ENCODE measurements around the gene TMEM178B. TPM values are rescaled to one million over a fixed set of nuclear protein-coding genes. Genes with fewer than 3 reads are reported as not detected.

The TMEM178B gene
- total RNA-seq, 4 donors from 2014 or later = 0.15 to 1.2 (median 0.58) TPM

GRCh38 chr7:141408440-141408839 is 334.6 kb downstream of the TMEM178B start:
- DNase-seq (ENCODE audit: low spot score in 2 of 2) = peak in 1 of 2 donors; percentile 14
- TF ChIP-seq POLR2A (IDR thresholded peaks at IDR 0.05) (no peak), CTCF (IDR thresholded peaks at IDR 0.05) (no peak)
- 45 to 51% methylated on average over 3 of the region's 3 CpGs for WGBS, 2 donors
- no peak overlapping the region for H3K4me3 ChIP-seq (ENCODE audit: low read depth, poor library complexity, severe bottlenecking)
- intact Hi-C loops (cut with DNase I; ENCODE audit: low total_unique reads) = no loop called here

GRCh38 chr7:141409219-141409618 is 335.4 kb downstream of the TMEM178B start:
- no peak for DNase-seq (ENCODE audit: low spot score in 2 of 2)
- no peak overlapping the region for H3K4me3 ChIP-seq (ENCODE audit: low read depth, poor library complexity, severe bottlenecking)
- 71 to 77% methylated on average over 1 of the region's 1 CpG for WGBS, 2 donors
- TF ChIP-seq POLR2A (IDR thresholded peaks at IDR 0.05) = no peak
- TF ChIP-seq CTCF (IDR thresholded peaks at IDR 0.05) = no peak
- intact Hi-C loops (cut with DNase I; ENCODE audit: low total_unique reads) = no loop called here

- peak in 1 of 2 donors; percentile 53 for DNase-seq (ENCODE audit: low spot score in 2 of 2)
- 20 to 22% methylated on average over 10 of the region's 10 CpGs for WGBS, 2 donors
- intact Hi-C loops (cut with DNase I; ENCODE audit: low total_unique reads) = no loop called here
- TF ChIP-seq CTCF (IDR thresholded peaks at IDR 0.05) = no peak
- TF ChIP-seq POLR2A (IDR thresholded peaks at IDR 0.05) = no peak
- H3K4me3 ChIP-seq (ENCODE audit: low read depth, poor library complexity, severe bottlenecking) = no peak overlapping the region
Measured at GRCh38 chr7:141409801-141410329, 336.0 kb downstream of the TMEM178B start.

- intact Hi-C loops (cut with DNase I; ENCODE audit: low total_unique reads) = no loop called here
- TF ChIP-seq CTCF (IDR thresholded peaks at IDR 0.05) = no peak
- no peak for TF ChIP-seq POLR2A (IDR thresholded peaks at IDR 0.05)
- DNase-seq (ENCODE audit: low spot score in 2 of 2) = no peak
- 80 to 84% methylated on average over 7 of the region's 7 CpGs for WGBS, 2 donors
- no peak overlapping the region for H3K4me3 ChIP-seq (ENCODE audit: low read depth, poor library complexity, severe bottlenecking)
Measured at GRCh38 chr7:141410353-141411000, 336.6 kb downstream of the TMEM178B start.

- DNase-seq (ENCODE audit: low spot score in 2 of 2) = no peak
- intact Hi-C loops (cut with DNase I; ENCODE audit: low total_unique reads) = no loop called here
- TF ChIP-seq POLR2A (IDR thresholded peaks at IDR 0.05) (no peak), CTCF (IDR thresholded peaks at IDR 0.05) (no peak)
- WGBS, 2 donors = 83 to 86% methylated on average over 4 of the region's 4 CpGs
- H3K4me3 ChIP-seq (ENCODE audit: low read depth, poor library complexity, severe bottlenecking) = no peak overlapping the region
Measured at GRCh38 chr7:141411133-141411532, 337.3 kb downstream of the TMEM178B start.

GRCh38 chr7:141415999-141416398 is 342.1 kb downstream of the TMEM178B start:
- no peak overlapping the region for H3K4me3 ChIP-seq (ENCODE audit: low read depth, poor library complexity, severe bottlenecking)
- 60 to 62% methylated on average over 3 of the region's 3 CpGs for whole genome bisulfite sequencing, 2 donors
- intact Hi-C loops (cut with DNase I; ENCODE audit: low total_unique reads) = no loop called here
- TF ChIP-seq POLR2A (IDR thresholded peaks at IDR 0.05) (no peak), CTCF (IDR thresholded peaks at IDR 0.05) (no peak)
- DNase-seq (ENCODE audit: low spot score in 2 of 2) = peak in 1 of 2 donors; percentile 15

Data from lower leg skin (tissue), 4 donors.